Measurements from ENCODE around the gene AKAP13. TPM values are rescaled to one million over a fixed set of nuclear protein-coding genes. Genes with fewer than 3 reads are reported as not detected.

AKAP13 gene
- total and polyA plus RNA-seq, 2 donors (not counting 1 experiment from before 2014, with no cell fraction given): 73.8 to 358 TPM

GRCh38 chr15:85579957-85580694, 199.7 kb downstream of the AKAP13 start:
- Mint-ChIP-seq H3K4me1 (peaks cover 60% of the 10 kb centered on the region), H3K4me3 (peak overlapping the region; percentile 85), H3K27ac (peak overlapping the region; percentile 94), H3K27me3 (no peaks in the 10 kb centered on the region), H3K9me3 (ENCODE audit: insufficient read depth) (no peaks in the 10 kb centered on the region)
- ChIA-PET POLR2A (interaction anchor here (0.7 kb wide), 1 partner anchor 107 kb away, joined by 3 read pairs; no protein-coding TSS in a partner anchor), CTCF (interaction anchor here (0.8 to 1.9 kb wide), 7 partner anchors 9 to 249 kb away, joined by 3 to 6 read pairs (median 3); no protein-coding TSS in a partner anchor)
- Histone ChIP-seq H4K20me1 (ENCODE audit: control insufficient read depth, insufficient read depth, low read length, poor library complexity, severe bottlenecking) (peaks cover 5% of the 10 kb centered on the region), H3K36me3 (replicated peaks in 1 of 2; ENCODE audit: control extremely low read depth in 1 of 2, control insufficient read depth in 1 of 2, extremely low read depth in 1 of 2, insufficient read depth in 2 of 2, low read length in 1 of 2) (peaks cover 18 to 64% of the 10 kb centered on the region in 2 experiments), H3K4me2 (replicated peaks; ENCODE audit: low read depth, low read length, poor library complexity, severe bottlenecking) (peak overlapping the region; percentile 9), H2AFZ (ENCODE audit: insufficient read depth, low read depth, low read length, poor library complexity, severe bottlenecking) (no peak overlapping the region), H3K27me3 (replicated peaks in 1 of 4; ENCODE audit: control extremely low read depth in 1 of 4, control insufficient read depth in 3 of 4, insufficient read depth in 4 of 4, low read length in 3 of 4) (no peaks in the 10 kb centered on the region), H3K9me3 (ENCODE audit: control extremely low read depth in 1 of 3, control insufficient read depth in 2 of 3, insufficient read depth in 1 of 3, low read length in 2 of 3) (no peaks in the 10 kb centered on the region), H3K79me2 (ENCODE audit: control insufficient read depth, insufficient read depth, low read length) (peaks cover 26% of the 10 kb centered on the region), H3K4me1 (ENCODE audit: control insufficient read depth in 2 of 2, insufficient read depth in 2 of 2, low read length in 2 of 2) (peaks cover 51 to 55% of the 10 kb centered on the region in 2 donors), H3K27ac (ENCODE audit: low read length in 2 of 2) (peak overlapping the region; percentile 84 to 94), H3K9ac (ENCODE audit: low read length) (no peak overlapping the region), H3K4me3 (ENCODE audit: control extremely low read depth in 1 of 5, extremely low read depth in 1 of 5, insufficient read depth in 1 of 5, low read depth in 2 of 5, low read length in 4 of 5) (no peak overlapping the region)
- intact Hi-C loops (cut with micrococcal nuclease): loop anchor here (5.0 to 10.0 kb wide), 5 partner anchors 42 to 265 kb away; no protein-coding TSS in a partner anchor
- WGBS (ENCODE audit: insufficient coverage): 87% methylated on average over 14 of the region's 14 CpGs
- TF ChIP-seq EZH2 (IDR thresholded peaks at IDR 0.05; ENCODE audit: borderline replicate concordance, insufficient read depth, low read depth, low read length, poor library complexity, severe bottlenecking): no peak
- no peak for TF ChIP-seq CTCF (IDR thresholded peaks at IDR 0.05)
- ATAC-seq (ENCODE audit: low read depth) (no peak), DNase-seq (peak; percentile 40)

GRCh38 chr15:85580879-85581278, 200.5 kb downstream of the AKAP13 start:
- no peak overlapping the region for H2AFZ ChIP-seq (ENCODE audit: insufficient read depth, low read depth, low read length, poor library complexity, severe bottlenecking)
- ChIA-PET CTCF (interaction anchor here (0.8 to 1.9 kb wide), 6 partner anchors 10 to 250 kb away, joined by 3 to 6 read pairs (median 3); no protein-coding TSS in a partner anchor), POLR2A (interaction anchor here (1.3 kb wide), 1 partner anchor 25 kb away, joined by 4 read pairs; no protein-coding TSS in a partner anchor)
- peak overlapping the region; percentile 71 for H3K4me2 ChIP-seq (replicated peaks; ENCODE audit: low read depth, low read length, poor library complexity, severe bottlenecking)
- peaks cover 67% of the 10 kb centered on the region for H3K4me1 Mint-ChIP-seq
- H3K27ac ChIP-seq (ENCODE audit: low read length in 2 of 2): peak overlapping the region; percentile 84 to 94
- H3K36me3 ChIP-seq (replicated peaks in 1 of 2; ENCODE audit: control extremely low read depth in 1 of 2, control insufficient read depth in 1 of 2, extremely low read depth in 1 of 2, insufficient read depth in 2 of 2, low read length in 1 of 2): peaks cover 18 to 63% of the 10 kb centered on the region in 2 experiments
- DNase-seq (peak; percentile 63), ATAC-seq (ENCODE audit: low read depth) (peak; percentile 40)
- H3K27ac Mint-ChIP-seq: peak overlapping the region; percentile 94
- H3K4me3 Mint-ChIP-seq: peak overlapping the region; percentile 85
- no peak overlapping the region for H3K4me3 ChIP-seq (ENCODE audit: control extremely low read depth in 1 of 5, extremely low read depth in 1 of 5, insufficient read depth in 1 of 5, low read depth in 2 of 5, low read length in 4 of 5)
- H3K9me3 ChIP-seq (ENCODE audit: control extremely low read depth in 1 of 3, control insufficient read depth in 2 of 3, insufficient read depth in 1 of 3, low read length in 2 of 3): no peaks in the 10 kb centered on the region
- H3K79me2 ChIP-seq (ENCODE audit: control insufficient read depth, insufficient read depth, low read length): peaks cover 33% of the 10 kb centered on the region
- H3K27me3 Mint-ChIP-seq: no peaks in the 10 kb centered on the region
- 28% methylated on average over 3 of the region's 3 CpGs for WGBS (ENCODE audit: insufficient coverage)
- H3K9ac ChIP-seq (ENCODE audit: low read length): peak overlapping the region; percentile 24
- no peaks in the 10 kb centered on the region for H3K9me3 Mint-ChIP-seq (ENCODE audit: insufficient read depth)
- peaks cover 5% of the 10 kb centered on the region for H4K20me1 ChIP-seq (ENCODE audit: control insufficient read depth, insufficient read depth, low read length, poor library complexity, severe bottlenecking)
- no peak for TF ChIP-seq CTCF (IDR thresholded peaks at IDR 0.05)
- no peak for TF ChIP-seq EZH2 (IDR thresholded peaks at IDR 0.05; ENCODE audit: borderline replicate concordance, insufficient read depth, low read depth, low read length, poor library complexity, severe bottlenecking)
- intact Hi-C loops (cut with micrococcal nuclease): loop anchor here (5.0 to 10.0 kb wide), 5 partner anchors 41 to 266 kb away; no protein-coding TSS in a partner anchor
- peaks cover 55 to 58% of the 10 kb centered on the region in 2 donors for H3K4me1 ChIP-seq (ENCODE audit: control insufficient read depth in 2 of 2, insufficient read depth in 2 of 2, low read length in 2 of 2)
- no peaks in the 10 kb centered on the region for H3K27me3 ChIP-seq (replicated peaks in 1 of 4; ENCODE audit: control extremely low read depth in 1 of 4, control insufficient read depth in 3 of 4, insufficient read depth in 4 of 4, low read length in 3 of 4)

Measured in B cell (primary cell).